ENCODE data around the gene KPNA6.
"Not testable (repeated sequence)": the region's sequence is repeated elsewhere in the genome, so short reads cannot be mapped to it uniquely, and the experiment has no call there.

The KPNA6 gene

DNA sequence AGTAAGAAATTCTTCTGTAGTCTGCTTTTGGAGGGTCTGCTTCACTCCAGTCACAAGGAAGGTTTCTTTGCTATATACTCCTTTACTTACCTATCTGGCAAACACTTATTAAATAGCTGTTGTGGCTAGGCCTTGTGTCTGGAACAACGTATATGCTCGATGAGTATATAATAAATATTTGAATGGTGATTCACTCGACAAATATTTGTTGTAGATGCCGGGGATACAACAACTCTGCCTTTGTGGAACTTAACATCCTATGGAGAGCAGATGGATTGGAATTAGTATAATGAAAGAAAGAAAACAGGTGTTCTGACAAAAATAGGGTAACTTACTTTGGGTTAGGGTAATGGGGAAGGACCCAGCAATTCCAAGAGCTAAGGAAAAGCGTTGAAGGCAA is 31.1 kb downstream of the KPNA6 start:
- DNase-seq (ENCODE audit: low read depth in 2 of 2, low spot score in 1 of 2) = no peak

DNA sequence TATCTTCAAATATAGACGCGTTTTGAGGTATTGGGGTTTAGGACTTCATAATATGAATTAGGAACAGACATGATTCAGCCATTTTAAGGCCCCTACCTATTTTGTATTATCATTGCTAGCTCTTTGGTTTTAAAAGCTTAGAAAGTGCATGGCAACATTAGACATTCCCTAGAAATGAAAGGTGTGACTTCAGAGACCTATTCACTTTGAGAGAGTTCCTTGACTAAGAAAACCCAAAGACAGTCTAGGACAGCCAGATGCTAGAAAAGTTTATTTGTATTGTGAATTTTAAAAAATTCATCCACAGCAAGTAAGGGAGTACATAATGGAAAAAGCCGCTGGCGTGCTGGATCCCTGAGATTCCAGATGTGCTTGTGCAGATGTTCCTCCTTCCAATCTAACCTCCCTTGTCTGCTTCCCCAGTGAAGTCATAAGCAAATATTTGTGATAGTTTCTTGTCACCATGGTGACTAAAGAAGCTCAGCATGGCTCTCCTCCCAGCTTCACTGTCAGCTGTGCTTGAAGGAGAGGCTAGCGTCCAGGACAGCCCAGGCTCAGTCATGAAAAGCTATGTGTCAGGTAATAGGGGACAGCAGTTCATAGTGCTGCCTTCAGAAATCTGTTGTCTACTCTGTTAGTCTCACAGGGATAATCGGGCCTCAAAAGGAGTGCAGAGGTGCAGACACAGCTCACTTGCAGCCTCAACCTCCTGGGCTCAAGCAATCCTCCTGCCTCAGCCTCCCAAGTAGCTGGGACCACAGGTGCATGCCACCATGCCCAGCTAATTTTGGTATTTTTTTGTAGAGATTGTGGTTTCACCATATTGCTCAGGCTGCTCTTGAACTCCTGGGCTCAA is 34.8 kb downstream of the KPNA6 start:
- no peak for DNase-seq (ENCODE audit: low read depth in 2 of 2, low spot score in 1 of 2)

DNA sequence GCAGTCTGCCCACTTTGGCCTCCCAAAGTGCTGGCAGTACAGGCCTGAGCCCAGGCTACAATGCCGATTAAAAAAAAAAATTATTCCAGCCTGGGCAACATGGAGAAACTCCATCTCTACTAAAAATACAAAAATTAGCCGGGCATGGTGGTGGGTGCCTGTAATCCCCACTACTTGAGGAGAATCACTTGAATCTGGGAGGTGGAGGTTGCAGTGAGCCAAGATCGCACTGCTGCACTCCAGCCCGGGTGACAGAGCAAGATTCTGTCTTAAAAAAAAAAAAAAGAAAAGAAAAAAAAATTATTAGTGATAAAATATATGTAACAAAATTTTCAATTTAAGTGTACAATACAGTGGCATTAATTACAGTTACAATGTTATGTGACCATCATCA is 35.4 kb downstream of the KPNA6 start:
- not testable (repeated sequence) for DNase-seq (ENCODE audit: low read depth in 2 of 2, low spot score in 1 of 2)

DNA sequence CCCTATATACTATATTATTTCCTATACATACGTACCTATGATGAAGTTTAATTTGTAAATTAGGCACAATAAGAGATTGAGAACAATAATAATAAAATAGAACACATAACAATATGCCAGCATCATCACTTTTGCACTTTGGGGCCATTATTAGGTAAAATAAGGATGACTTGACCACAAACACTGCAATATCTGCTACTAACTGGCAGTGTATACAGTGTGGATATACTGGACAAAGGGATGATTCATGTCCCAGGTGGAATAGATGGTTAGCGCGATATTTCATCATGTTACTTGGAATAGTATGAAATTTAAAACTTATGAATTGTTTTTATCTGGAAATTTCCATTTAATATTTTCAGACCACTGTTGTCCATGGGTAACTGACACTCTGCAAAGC is 36.2 kb downstream of the KPNA6 start:
- DNase-seq (ENCODE audit: low read depth in 2 of 2, low spot score in 1 of 2) = no peak

DNA sequence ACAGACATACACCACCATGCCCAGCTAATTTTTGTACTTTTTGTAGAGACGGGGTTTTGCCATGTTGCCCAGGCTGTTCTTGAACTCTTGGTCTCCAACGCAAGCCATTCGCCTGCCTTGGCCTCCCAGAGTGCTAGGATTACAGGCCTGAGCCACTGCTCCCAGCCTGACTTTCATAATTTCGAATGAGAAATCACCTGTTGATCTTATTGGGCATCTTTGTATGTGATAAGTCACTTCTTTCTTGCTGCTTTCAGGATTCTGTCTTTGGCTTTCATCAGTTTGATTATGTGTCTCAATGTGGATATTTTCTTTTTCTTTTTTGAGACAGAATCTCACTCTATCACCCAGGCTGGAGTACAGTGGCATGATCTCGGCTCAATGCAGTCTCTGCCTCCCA is 39.9 kb downstream of the KPNA6 start:
- DNase-seq (ENCODE audit: low read depth in 2 of 2, low spot score in 1 of 2) = not testable (repeated sequence)

DNA sequence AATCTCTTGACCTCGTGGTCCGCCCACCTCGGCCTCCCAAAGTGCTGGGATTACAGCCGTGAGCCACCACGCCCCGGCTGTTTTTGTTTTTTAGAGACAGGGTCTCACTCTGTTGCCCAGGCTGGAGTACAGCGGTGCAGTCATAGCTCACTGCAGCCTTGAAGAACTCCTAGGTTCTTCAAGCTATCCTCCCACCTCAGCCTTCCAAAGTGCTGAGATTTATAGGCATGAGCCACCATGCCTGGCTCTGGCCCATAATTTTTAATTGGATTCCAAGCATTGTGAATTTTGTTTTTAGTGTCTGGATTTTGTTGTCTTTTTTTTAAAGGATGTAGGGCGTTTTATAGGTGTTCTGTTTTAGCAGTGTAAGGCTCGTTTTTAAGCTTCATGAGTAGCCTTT is 43.0 kb downstream of the KPNA6 start:
- no peak for DNase-seq (ENCODE audit: low read depth in 2 of 2, low spot score in 1 of 2)

DNA sequence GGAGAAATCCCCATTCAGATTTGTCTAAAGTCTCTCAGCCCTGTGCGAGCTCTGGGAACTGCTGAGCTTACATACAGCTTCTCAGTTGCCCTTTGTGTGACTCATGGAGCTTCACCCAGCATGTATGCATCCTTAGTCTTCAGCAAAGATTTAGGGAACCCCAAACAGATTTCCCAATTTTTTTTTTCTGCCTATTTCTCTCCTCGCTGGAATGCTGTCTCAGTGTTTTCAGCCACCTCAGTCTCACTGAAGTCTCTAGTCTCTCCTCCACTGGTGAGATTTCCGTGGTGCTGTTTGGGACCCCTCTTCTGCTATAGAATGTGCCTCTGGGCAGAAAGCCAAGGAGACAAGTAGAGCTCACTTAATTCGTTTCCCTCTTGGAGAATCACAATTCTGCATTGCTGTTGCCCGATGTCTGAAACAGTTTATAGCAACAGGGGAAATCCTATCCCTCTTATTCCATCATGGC is 43.5 kb downstream of the KPNA6 start:
- DNase-seq (ENCODE audit: low read depth in 2 of 2, low spot score in 1 of 2) = no peak

DNA sequence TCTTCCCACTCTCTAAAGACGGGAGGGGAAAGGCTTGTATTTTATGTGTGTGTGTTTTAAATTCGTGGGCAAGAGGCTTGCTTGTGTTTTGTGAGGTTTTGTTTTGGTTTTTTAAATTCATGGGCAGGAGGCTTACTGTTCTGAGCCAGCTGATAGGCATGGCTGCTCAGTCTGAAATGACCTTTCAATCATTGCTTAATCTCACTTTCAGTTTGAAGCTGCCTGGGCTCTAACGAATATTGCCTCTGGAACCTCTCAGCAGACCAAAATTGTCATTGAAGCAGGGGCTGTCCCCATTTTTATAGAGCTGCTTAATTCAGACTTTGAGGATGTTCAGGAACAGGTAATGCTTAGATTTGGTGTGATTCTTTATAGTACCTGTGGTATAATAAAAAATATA is 51.3 kb downstream of the KPNA6 start:
- DNase-seq (ENCODE audit: low read depth in 2 of 2, low spot score in 1 of 2) = no peak

DNA sequence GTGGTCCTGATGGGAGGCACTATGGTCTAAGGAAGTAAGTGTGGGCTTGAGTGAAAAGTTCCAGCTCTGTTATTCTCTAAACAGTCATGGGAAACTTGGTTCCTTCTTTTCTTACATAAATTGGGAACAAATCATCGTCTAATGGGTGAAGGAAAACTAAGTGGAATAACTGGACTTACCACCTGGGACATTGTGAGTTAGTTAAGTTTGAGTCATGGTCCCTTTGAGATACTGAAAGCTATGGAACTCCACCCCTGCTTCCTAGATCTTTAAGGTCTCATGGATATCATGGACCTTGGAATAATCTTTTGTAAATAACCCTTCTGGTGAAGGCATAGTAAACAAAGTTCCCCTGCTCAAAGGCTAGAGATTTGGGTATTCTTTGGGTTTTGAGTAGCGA is 55.5 kb downstream of the KPNA6 start:
- no peak for DNase-seq (ENCODE audit: low read depth in 2 of 2, low spot score in 1 of 2)

DNA sequence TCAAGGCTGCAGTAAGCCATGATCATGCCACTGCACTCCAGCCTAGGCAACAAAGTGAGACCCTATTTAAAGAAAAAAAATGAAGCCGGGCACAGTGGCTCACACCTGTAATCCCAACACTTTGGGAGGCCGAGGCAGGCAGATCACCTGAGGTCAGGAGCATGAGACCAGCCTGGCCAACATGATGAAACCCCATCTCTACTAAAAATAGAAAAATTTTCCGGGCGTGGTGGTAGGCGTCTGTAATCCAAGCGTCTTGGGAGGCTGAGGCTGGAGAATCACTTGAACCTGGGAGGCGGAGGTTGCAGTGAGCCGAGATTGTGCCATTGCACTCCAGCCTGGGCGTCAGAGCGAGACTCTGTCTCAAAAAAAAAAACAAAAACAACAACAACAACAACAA is 57.8 kb downstream of the KPNA6 start:
- DNase-seq (ENCODE audit: low read depth in 2 of 2, low spot score in 1 of 2) = not testable (repeated sequence)

DNA sequence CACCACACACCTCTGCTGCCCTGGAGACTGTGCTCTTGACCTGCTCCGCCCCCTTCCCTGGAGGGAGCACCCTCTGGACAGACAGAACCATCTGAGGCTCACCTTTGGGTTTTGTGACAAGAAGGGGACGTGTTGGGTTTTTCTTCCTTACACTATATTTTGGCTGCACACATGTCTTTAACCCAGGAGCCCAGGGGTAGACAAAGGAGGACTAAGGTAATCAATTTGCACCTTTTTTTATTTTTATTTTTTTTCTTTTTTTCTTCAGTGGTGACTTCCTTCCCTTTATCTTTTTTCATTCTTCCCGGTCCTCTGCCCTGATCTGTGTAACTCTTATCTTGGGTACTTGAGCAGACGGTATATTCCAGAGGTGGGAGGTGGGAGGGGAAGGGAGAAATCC is 63.1 kb downstream of the KPNA6 start:
- no peak for DNase-seq (ENCODE audit: low read depth in 2 of 2, low spot score in 1 of 2)

DNA sequence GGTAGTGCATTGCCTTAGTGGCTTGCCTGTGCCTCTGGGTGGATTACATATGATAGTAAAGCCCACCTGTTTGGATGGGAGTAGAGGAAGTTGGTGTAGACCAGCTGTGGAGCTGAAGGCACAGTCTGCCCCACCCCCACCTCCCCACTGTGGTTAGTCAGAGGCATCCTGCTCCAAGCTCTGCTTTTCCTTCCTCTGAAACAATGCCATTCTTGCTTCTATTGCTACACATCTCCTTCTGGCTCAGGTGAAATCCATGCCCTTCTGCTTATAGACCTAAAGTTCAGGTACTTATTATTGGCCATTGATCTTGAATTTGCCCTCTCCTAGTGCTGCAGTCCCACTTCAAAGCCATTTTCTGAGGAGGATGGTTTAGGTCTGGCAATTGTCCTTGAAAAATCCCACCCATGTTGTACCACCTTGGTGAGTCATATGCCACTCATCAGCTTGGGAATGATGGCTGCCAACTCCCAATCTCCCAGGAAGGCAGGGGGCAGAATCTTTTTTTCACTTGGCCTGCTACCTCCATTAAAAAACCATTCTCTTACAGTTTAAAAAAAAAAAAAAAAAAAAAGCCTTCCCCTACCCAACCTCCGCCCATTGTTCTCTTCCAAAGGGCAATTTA is 64.9 kb downstream of the KPNA6 start:
- DNase-seq (ENCODE audit: low read depth in 2 of 2, low spot score in 1 of 2) = no peak

DNA sequence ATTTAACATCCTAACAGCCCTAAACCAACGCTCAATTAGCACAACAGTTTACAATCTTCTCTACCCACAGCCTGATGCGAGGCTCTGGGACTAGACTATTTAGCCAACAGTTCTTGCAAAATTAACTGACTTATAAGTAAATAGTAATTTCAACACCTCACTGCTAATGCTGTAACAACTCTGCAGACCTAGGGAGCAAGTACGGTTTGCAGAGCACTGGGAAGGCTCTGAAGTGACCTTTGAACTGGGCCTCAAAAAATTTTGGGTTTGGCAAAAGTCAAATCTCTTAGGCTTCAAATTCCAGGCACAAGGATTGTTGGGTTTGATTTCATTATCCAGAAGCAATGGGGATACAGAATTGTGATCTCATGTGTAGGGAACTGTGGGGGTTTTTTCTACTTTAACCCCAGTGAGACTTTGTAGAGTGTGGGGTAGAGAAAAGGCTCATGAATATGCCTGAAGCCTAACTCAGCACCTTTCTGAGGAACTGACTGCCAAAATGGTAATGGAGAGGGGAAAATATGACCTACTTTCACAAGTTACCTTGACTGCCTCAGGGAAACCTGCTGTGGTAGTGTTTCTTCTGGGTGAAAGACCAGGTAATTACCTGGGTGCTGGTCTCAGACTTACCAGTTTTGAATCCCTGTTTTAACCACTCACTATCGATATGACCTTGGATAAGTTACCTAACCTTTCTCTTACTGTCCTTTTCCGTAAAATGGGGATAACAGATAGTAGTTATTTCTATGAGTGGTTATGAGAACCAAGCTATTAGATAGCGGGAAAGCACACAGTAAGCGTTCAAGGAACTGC is 70.7 kb downstream of the KPNA6 start:
- DNase-seq (ENCODE audit: low read depth in 2 of 2, low spot score in 1 of 2) = no peak

DNA sequence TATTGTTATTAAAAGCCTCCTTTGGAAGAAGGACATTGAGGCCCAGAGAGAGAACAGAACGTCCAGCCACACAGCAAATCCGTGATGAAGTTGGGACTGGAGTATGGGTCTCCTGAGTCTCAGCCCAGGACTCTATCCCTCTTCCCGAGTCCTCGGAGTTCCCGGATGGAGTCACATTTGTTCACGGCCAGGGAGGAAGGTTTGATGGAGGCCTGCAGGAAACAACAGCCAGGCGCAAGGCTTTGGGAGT is 71.3 kb downstream of the KPNA6 start:
- DNase-seq (ENCODE audit: low read depth in 2 of 2, low spot score in 1 of 2) = no peak

DNA sequence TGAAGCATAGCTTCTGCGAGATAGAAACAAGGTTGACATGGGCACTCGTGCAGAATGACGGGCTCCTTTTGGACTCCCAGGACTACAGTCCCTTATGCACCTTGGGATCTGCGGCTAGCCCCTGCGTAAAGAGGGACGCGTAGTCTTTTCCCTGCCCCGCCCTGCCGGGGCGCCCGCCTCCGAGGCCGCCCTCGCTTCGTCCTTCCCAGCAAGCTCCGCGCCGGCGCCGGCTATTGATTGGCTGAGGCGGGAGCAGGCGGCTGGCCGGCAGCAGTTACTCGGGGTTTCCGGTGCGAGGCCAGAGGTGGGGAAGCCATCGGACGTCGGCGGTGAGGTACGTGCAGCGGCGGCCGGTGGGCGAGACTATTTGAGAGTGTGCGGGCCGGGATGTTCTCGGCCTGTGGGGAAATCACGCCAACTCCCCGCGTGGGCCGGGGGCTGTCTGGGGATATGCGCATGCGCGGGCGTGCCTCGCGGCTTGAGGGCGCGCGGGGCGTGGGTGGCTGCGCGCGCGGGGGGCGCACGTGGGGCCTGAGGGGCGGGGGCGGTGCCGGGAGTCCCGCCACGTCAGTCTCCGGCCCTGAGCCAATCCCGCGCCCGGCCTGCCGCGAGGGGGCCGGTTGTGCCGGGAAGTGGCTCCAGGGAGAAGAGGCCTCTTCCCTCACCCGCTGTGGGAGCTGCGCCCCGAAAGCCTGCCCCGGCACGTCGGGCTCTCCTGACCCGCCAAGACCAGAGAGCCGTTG is 71.8 kb downstream of the KPNA6 start, which contains the start of gene TXLNA:
Gene TXLNA (plus strand): TSS at position 233 of the 743 bp plus-strand sequence. CDS start 671 bp downstream, outside the sequence.
- peak; percentile 71 to 79 for DNase-seq (ENCODE audit: low read depth in 2 of 2, low spot score in 1 of 2)

DNA sequence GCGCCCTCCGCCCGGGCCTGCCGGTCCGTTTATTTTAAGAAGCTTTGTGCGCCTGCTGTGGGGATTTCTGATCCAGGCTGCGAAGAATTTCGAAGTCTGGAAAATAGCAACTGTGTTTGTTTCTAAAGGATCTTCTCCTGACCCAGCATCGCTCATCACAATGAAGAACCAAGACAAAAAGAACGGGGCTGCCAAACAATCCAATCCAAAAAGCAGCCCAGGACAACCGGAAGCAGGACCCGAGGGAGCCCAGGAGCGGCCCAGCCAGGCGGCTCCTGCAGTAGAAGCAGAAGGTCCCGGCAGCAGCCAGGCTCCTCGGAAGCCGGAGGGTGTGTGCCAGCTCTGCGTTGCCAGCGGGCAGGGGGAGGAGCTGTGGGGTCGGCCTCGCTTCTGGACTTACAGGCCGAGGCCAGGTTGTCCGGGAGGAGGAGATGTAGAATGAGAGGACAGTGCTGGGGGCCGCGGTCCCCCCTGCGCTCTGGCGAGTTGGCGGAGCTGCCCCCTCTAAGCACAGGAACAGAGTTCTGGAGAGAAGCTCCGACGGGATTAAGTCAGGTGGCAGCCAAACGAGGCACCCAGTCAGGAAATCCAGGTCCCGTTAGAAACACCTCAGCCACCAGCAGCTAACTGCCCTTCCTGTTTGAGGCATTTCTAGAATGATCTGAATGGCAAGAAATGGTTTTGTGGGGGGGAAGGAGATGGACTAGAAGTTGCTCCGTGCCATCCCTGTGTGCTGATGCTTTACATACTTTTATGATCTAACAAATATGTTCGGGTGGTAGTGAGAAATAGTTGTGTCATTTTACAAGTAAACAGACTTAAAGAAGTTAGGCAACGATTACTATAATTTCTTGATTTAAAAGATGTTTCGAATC is 72.6 kb downstream of the KPNA6 start:
- DNase-seq (ENCODE audit: low read depth in 2 of 2, low spot score in 1 of 2) = no peak

DNA sequence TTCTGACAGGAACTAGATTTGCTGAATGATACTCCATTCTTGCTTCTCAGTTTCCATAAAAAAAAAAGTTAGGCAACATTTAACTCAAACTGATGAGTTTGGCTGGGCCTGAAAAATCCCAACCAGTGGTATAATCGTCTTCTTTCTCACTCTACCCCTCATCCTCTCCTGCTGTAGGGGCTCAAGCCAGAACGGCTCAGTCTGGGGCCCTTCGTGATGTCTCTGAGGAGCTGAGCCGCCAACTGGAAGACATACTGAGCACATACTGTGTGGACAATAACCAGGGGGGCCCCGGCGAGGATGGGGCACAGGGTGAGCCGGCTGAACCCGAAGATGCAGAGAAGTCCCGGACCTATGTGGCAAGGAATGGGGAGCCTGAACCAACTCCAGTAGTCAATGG is 73.2 kb downstream of the KPNA6 start:
- DNase-seq (ENCODE audit: low read depth in 2 of 2, low spot score in 1 of 2) = no peak

DNA sequence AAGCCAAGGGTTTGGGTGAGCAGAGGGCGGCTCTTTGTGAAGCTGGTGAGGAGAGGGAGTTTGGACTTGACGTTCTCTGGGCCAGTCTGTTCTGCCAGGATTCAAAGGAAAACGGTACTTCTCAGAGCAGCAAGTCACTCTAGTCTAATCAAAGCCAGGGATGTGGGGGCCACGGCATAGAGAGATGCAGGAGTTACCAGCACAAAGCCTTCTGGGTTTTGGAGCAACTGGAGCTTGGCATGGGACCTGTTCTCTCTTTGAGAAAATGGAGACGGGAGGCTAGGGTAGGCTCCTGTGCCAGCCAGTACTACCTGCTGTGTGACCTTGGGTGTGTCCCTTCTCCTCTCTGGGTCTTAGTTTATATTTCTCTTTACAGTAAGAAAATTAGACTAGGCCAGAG is 73.7 kb downstream of the KPNA6 start:
- no peak for DNase-seq (ENCODE audit: low read depth in 2 of 2, low spot score in 1 of 2)

DNA sequence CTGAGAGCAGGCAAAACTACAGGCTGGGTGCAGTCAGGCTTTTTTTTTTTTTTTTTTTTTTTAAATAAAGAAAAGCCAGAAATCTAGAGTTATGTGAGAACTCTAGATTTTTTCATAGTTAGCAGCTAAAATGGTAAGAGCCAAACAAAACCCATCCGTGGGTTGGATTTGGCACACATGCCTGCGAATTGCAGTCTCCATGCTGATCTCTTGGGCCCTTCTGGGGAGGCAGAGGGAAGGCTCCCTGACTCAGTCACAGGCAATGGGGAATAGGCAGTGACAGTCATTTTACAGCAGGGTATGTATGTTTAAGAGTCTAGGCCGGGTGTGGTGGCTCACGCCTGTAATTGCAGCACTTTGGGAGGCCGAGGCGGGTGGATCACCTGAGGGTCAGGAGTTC is 74.2 kb downstream of the KPNA6 start:
- DNase-seq (ENCODE audit: low read depth in 2 of 2, low spot score in 1 of 2) = no peak

DNA sequence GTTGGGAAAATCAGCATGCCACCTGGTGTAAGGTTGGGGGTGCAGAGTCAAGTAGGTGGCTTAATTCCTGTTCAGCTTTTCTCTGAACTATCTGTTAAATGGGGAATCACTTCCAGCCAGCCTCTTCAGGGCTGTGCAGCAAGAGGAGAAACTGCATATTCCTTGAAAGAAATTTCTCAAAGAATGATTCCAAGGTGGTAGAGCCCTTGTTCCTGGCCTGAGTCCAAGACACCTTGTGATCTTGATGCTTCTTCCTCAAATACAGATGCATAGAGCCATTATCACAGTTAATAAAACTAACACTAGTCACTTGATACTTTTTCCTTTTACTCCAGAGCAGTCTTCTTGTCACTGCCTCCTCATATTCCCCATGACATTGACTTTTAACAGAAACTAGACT is 76.8 kb downstream of the KPNA6 start:
- DNase-seq (ENCODE audit: low read depth in 2 of 2, low spot score in 1 of 2) = no peak

Data from stimulated activated CD8-positive, alpha-beta memory T cell treated with anti-CD3 and anti-CD28 coated beads, Interleukin-4, amount 100 ng/mL, for 4 hours (primary cell).